ENCODE results near the gene FAM83B.

- TF ChIP-seq CTCF (IDR thresholded peaks at IDR 0.05; ENCODE audit: low read depth, low read length) (no peak), POLR2A (IDR thresholded peaks at IDR 0.05; ENCODE audit: extremely low read depth, insufficient read length) (no peak), MAX (IDR thresholded peaks at IDR 0.05; ENCODE audit: low read depth, low read length) (no peak), MYC (IDR thresholded peaks at IDR 0.05; ENCODE audit: low read depth, low read length) (no peak)
Measured at GRCh38 chr6:54916858-54917257, 70.3 kb downstream of the FAM83B start.

All from NB4 (cell line).